Right atrium auricular region (tissue), 2 donors: Measurements from ENCODE around the gene LAMC3. TPM values are rescaled to one million over a fixed set of nuclear protein-coding genes. Genes with fewer than 3 reads are reported as not detected.

ENCODE experiments used
- DNase-seq: peaks from one replicate; pipeline ENCODE4 v3.0.0-alpha.2; 2019; ENCODE audit warnings: low spot score
- H3K27ac ChIP-seq, 2 donors: fragments of 200-600 bp; sonication (generic); 1 replicate in 1 of 2; 2 replicates in 1 of 2; pipeline ENCODE4 v1.5.1; 2016 to 2019
- H3K27me3 ChIP-seq, 2 donors: fragments of 200-600 bp; sonication (generic); one replicate each; pipeline versions ENCODE4 v1.5.1 to v1.6.0; 2017 to 2019
- H3K36me3 ChIP-seq: fragments of 200-600 bp; sonication (generic); one replicate; pipeline ENCODE4 v1.5.1; 2016
- H3K4me1 ChIP-seq, 2 donors: fragments of 200-600 bp; sonication (generic); one replicate each; pipeline versions ENCODE4 v1.5.1 to v1.6.0; 2017 to 2019
- H3K4me3 ChIP-seq, 2 donors: fragments of 200-600 bp; sonication (generic); 1 replicate in 1 of 2; 2 replicates in 1 of 2; pipeline ENCODE4 v1.5.1; 2017 to 2019; ENCODE audit warnings: mild to moderate bottlenecking in 1 of 2, moderate library complexity in 1 of 2
- H3K9me3 ChIP-seq, 2 donors: fragments of 200-600 bp; sonication (generic); one replicate each; pipeline ENCODE4 v1.5.1; 2019
- total RNA-seq, 2 donors: library from RNA; depleted of rRNA; stranded (reverse); fragments of >200 nt; gene quantifications; one replicate each; pipeline ENCODE4 v1.1.0, GENCODE V29; 2016
- TF ChIP-seq, protein P1 (sequence below), 2 donors: fragments of 200-600 bp; sonication (generic); IDR thresholded peaks; one replicate each; pipeline ENCODE4 v1.5.1; 2019; ENCODE audit warnings: antibody characterized with exemption in 2 of 2

LAMC3 gene
- total RNA-seq, 2 donors from 2014 or later = 0.56 to 1.6 TPM

DNA sequence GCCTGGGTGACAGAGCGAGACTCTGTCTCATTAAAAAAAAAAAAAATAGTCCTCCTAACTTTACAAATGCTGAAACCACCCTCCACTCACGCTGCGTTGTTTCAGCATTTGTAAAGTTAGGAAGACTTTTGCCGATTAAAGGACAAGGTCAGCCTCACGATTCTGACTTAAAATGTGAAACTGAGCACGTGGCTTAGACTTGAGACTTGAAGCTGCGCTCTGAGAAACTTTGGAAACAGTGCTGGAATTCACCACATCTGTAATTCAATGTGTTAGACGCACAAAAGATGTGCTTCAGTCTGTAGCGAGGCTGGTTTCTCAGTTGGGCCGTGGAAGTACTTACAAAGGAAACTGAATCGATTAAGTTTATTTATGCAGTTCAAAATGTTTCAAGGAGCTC, 25.0 kb upstream of the LAMC3 start:
- Histone ChIP-seq H3K36me3 (no peaks in the 10 kb centered on the region), H3K9me3 (no peaks in the 10 kb centered on the region), H3K4me1 (no peaks in the 10 kb centered on the region), H3K27ac (no peak overlapping the region), H3K4me3 (no peak overlapping the region), H3K27me3 (no peaks in the 10 kb centered on the region)
- TF ChIP-seq, protein P1, sequence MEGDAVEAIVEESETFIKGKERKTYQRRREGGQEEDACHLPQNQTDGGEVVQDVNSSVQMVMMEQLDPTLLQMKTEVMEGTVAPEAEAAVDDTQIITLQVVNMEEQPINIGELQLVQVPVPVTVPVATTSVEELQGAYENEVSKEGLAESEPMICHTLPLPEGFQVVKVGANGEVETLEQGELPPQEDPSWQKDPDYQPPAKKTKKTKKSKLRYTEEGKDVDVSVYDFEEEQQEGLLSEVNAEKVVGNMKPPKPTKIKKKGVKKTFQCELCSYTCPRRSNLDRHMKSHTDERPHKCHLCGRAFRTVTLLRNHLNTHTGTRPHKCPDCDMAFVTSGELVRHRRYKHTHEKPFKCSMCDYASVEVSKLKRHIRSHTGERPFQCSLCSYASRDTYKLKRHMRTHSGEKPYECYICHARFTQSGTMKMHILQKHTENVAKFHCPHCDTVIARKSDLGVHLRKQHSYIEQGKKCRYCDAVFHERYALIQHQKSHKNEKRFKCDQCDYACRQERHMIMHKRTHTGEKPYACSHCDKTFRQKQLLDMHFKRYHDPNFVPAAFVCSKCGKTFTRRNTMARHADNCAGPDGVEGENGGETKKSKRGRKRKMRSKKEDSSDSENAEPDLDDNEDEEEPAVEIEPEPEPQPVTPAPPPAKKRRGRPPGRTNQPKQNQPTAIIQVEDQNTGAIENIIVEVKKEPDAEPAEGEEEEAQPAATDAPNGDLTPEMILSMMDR (IDR thresholded peaks at IDR 0.05) = no peak
- DNase-seq = no peak

DNA sequence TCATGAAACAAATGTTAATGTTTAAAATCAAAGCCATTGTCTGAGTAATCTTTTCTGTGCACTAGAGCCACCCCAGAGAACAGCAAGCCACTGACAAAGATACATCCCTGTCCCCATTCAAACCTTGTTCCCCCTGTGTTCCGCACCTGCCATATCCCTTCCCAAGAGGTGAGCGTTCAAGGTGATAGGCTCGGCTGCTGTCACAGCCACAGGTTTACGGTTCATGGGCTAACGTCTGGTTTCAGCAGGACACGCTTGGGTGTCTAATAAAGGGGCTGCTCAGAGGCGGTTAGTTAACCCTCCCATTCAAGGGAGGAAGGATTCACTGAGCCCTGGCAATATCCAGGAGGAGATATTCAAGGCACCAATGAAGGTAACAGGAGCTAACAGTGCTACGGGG, 24.5 kb upstream of the LAMC3 start:
- Histone ChIP-seq H3K4me1 (no peaks in the 10 kb centered on the region), H3K36me3 (no peaks in the 10 kb centered on the region), H3K27ac (no peak overlapping the region), H3K9me3 (no peaks in the 10 kb centered on the region), H3K27me3 (no peaks in the 10 kb centered on the region), H3K4me3 (no peak overlapping the region)
- no peak for DNase-seq
- TF ChIP-seq, protein P1 (IDR thresholded peaks at IDR 0.05) = no peak

DNA sequence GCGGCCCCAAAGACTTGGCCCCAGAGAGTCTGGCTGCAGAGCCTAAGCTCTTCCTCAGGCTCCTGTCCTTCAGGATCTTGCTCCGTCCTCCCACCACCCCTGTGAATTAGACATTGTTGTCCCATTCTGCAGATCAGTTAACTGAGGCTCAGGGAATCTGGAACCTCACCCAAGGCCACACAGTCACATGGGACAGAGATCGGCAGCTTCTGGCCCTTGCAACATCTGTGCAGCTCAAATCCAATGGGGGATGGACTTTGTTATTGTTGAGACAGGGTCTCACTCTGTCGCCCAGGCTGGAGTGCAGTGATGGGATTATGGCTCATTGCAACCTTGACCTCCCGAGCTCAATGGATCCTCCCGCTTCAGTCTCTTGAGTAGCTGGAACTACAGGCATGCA, 23.9 kb upstream of the LAMC3 start:
- H3K4me3 ChIP-seq = no peak overlapping the region
- H3K9me3 ChIP-seq = no peaks in the 10 kb centered on the region
- TF ChIP-seq, protein P1 (IDR thresholded peaks at IDR 0.05) = no peak
- DNase-seq = no peak
- no peaks in the 10 kb centered on the region for H3K27me3 ChIP-seq
- no peaks in the 10 kb centered on the region for H3K36me3 ChIP-seq
- H3K27ac ChIP-seq = no peak overlapping the region
- H3K4me1 ChIP-seq = no peaks in the 10 kb centered on the region

DNA sequence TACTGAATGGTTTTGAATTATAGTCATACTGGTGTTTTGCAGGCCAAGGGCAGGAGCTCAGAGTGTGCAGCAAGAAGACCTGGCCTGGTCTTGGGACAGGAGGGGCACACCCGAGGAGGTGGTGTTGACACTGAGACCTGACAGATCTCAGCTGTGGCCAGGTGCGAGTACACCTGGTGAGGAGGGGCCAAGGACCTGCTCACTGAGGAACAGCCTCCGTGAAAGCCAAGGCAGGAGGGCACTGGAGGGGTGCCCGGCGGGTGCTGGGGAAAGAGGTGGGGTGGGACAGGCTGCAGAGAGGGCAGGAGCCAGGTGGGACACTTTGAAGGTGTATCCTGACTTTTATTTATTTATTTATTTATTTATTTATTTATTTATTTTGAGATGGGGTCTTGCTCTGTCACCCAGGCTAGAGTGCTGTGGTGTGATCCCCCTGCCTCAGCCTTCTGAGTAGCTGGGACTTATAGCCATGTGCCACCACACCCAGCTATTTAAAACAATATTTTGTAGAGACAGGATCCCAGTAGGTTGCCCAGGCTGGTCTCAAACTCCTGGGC, 23.3 kb upstream of the LAMC3 start:
- DNase-seq = no peak
- TF ChIP-seq, protein P1 (IDR thresholded peaks at IDR 0.05) = no peak
- no peak overlapping the region for H3K27ac ChIP-seq
- H3K4me1 ChIP-seq = no peaks in the 10 kb centered on the region
- H3K9me3 ChIP-seq = no peaks in the 10 kb centered on the region
- H3K4me3 ChIP-seq = no peak overlapping the region
- no peaks in the 10 kb centered on the region for H3K27me3 ChIP-seq
- no peaks in the 10 kb centered on the region for H3K36me3 ChIP-seq

DNA sequence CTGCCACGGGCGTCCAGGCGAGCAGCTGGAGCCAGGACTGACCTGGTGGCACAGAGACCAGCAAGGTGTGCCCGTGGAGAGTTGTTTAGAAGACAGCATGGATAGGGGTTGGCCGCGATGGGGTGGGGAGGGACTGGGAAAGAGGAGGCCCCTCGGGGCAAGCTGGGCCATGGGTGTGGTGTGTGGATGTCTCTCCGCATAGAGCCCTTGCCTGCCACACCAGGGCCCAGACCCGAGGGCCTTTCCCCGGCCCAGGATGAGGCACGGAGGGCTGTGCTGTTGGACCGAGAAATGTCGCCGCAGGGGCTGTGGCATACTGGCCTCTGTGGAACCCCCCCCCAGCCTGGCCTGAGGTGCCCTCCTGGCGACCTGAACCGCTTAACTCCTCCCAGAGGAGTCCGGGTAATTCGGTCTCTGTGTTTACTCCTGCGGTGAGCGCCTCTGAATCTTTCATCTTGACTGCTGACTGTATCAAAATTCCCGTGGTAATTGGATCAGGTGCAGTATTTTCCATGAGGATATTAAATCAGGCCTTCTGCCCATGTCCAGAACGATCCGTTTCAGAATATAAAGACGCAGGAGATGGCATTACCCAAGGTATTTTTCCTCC, 22.5 kb upstream of the LAMC3 start:
- TF ChIP-seq, protein P1 (IDR thresholded peaks at IDR 0.05) = no peak
- no peaks in the 10 kb centered on the region for H3K27me3 ChIP-seq

DNA sequence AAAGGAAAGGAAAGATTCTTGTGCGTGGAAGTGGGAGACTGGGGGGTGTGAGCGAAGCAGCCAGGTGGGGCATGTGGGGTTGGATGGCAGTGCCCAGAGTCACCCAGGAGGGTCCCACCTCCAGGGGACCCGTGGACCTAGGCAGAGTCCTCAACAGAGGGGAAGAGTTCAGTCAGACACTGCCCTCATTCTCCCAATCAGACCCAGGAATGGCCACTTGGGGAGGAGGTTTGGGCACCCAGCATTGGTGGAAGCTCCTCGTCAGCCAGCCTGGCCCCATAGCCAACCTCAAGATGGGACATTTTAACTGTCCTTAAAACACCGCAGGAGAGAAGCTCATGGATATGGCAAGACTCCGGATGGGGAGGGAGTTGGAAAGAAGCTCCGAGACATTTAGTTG, 21.9 kb upstream of the LAMC3 start:
- H3K36me3 ChIP-seq = no peaks in the 10 kb centered on the region
- no peaks in the 10 kb centered on the region for H3K4me1 ChIP-seq
- H3K27me3 ChIP-seq = no peaks in the 10 kb centered on the region
- no peak for DNase-seq
- H3K9me3 ChIP-seq = no peaks in the 10 kb centered on the region
- H3K27ac ChIP-seq = no peak overlapping the region
- no peak overlapping the region for H3K4me3 ChIP-seq
- TF ChIP-seq, protein P1 (IDR thresholded peaks at IDR 0.05) = no peak

More for the DNA sequence above, 22.5 kb upstream of the LAMC3 start:
- no peaks in the 10 kb centered on the region for H3K4me1 ChIP-seq
- no peaks in the 10 kb centered on the region for H3K36me3 ChIP-seq
- H3K9me3 ChIP-seq = no peaks in the 10 kb centered on the region
- no peak for DNase-seq
- no peak overlapping the region for H3K27ac ChIP-seq
- H3K4me3 ChIP-seq = no peak overlapping the region
